ENCODE results near the gene DOP1A. TPM values are rescaled to one million over a fixed set of nuclear protein-coding genes. Genes with fewer than 3 reads are reported as not detected.
A peak's percentile ranks its signal among the peaks of the same experiment; 100 is the strongest.

The DOP1A gene
- total RNA-seq, 4 donors from 2014 or later, result 44.8 to 118 (median 53.5) TPM

DNA sequence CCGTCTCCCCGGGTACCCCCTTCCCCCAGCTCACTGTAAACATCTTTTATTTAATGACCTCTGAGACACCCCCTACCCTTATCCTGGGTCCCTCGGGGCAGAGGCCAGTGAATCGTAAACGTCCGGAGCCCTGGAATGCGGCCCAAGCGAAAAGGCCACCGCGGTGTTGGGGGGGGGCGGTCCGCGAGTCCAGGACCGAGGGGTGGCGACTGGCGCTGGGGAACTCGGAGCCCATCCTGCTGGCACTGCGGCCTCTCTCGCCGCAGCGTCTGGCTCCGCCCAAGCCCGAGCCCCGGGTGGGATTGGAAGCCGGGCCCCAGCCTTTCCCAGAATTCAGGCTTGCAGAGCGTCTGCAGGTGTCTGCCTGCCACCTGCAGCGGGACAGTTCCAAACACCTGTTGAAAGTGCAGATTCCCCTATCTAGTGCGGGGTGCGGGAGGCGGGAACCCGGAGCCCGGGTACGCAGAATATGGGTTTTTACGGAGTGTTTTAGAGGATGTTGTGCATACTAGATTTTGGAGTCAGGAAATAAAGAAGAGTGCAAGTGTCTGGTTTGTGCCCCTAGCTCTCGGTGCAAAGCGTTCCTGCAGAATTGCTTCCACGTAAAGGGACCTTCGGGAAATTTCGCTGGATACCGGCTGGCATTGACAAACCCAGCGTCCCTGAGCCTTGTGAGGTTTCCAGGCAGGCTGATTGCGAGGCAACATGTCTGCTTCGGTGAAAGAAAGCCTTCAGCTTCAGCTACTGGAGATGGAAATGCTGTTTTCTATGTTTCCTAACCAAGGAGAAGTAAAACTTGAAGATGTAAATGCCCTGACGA, 126.5 kb downstream of the DOP1A start:
- peaks cover 16% of the 10 kb centered on the region for H3K36me3 ChIP-seq
- H3K27ac ChIP-seq, result peak overlapping the region; percentile 49
- DNase-seq (ENCODE audit: low spot score in 2 of 2), result peak; percentile 77 to 80
- peak overlapping the region; percentile 96 for H3K4me3 ChIP-seq
- 3% methylated on average over 33 of the region's 44 CpGs for WGBS
- TF ChIP-seq POLR2AphosphoS5 (IDR thresholded peaks at IDR 0.05) (no peak), EP300 (IDR thresholded peaks at IDR 0.05) (no peak), POLR2A (IDR thresholded peaks at IDR 0.05) (no peak)
- TF ChIP-seq, protein P1, sequence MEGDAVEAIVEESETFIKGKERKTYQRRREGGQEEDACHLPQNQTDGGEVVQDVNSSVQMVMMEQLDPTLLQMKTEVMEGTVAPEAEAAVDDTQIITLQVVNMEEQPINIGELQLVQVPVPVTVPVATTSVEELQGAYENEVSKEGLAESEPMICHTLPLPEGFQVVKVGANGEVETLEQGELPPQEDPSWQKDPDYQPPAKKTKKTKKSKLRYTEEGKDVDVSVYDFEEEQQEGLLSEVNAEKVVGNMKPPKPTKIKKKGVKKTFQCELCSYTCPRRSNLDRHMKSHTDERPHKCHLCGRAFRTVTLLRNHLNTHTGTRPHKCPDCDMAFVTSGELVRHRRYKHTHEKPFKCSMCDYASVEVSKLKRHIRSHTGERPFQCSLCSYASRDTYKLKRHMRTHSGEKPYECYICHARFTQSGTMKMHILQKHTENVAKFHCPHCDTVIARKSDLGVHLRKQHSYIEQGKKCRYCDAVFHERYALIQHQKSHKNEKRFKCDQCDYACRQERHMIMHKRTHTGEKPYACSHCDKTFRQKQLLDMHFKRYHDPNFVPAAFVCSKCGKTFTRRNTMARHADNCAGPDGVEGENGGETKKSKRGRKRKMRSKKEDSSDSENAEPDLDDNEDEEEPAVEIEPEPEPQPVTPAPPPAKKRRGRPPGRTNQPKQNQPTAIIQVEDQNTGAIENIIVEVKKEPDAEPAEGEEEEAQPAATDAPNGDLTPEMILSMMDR (IDR thresholded peaks at IDR 0.05), result no peak
- no peaks in the 10 kb centered on the region for H3K9me3 ChIP-seq
- peaks cover 19% of the 10 kb centered on the region for H3K4me1 ChIP-seq
- H3K27me3 ChIP-seq, result no peaks in the 10 kb centered on the region

DNA sequence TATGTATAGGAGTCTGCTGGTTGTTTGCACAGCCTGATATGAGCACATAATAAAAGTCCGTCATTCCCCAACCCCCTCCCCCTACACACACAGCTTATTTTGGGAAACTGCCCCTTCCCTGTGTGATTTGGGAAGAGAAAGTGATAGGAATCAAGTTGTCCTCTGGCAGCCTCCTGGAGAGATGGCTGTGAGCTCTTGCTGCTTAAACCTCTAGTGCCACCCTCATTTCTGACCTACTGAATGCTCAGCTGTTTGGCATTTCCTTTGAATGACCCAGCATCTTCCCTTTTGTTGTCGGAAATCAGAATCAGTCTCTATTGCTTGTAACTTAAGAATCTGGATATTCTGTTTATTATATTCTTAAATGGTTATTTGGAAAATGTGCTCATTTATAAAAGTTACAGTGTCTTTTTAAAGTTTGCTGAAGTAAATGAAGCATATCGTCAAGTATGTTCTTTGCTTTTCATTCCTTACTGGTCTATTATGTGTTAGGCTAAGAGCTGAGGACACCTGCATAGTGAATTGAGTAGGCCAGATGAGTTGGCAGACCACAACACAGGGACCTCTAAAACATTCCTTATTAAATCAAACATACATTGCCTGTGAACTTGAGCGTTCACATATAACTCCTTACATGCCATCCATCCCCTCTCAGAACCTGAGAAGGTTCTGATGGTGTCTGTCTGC, 131.2 kb downstream of the DOP1A start:
- no peaks in the 10 kb centered on the region for H3K27me3 ChIP-seq
- peaks cover 16% of the 10 kb centered on the region for H3K36me3 ChIP-seq
- peaks cover 12% of the 10 kb centered on the region for H3K4me1 ChIP-seq
- DNase-seq (ENCODE audit: low spot score in 2 of 2), result no peak
- TF ChIP-seq POLR2AphosphoS5 (IDR thresholded peaks at IDR 0.05) (no peak), EP300 (IDR thresholded peaks at IDR 0.05) (no peak), POLR2A (IDR thresholded peaks at IDR 0.05) (no peak)
- TF ChIP-seq, protein P1 (IDR thresholded peaks at IDR 0.05), result no peak
- H3K9me3 ChIP-seq, result no peaks in the 10 kb centered on the region
- H3K27ac ChIP-seq, result no peak overlapping the region
- H3K4me3 ChIP-seq, result no peak overlapping the region
- WGBS, result 94% methylated on average over 4 of the region's 4 CpGs

DNA sequence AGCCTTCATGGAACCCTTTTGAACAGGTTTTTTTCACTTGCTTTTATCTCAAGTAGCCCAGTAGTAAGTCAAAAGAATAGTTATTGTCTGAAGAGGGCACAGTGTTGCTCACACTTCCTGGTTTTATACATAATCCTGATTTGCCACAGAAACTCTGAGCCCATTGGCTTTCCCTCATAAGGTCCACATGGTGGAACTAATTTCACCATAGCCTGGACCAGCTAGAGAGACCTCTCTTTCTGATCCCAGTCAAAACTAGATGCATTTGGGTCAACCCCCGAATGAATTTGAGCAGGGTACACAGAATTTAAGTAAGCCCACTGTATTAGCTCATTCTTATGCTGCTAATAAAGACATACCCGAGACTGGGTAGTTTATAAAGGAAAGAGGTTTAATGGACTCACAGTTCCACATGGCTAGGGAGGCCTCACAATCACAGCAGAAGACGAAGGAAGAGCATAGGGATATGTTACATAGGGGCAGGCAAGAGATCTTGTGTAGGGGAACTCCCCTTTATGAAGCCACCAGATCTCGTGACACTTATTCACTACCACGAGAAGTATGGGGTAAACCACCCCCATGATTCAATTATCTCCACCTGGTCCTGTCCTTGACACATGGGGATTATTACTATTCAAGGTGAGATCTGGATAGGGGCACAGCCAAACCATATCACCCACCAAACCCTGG, 131.8 kb downstream of the DOP1A start:
- H3K27ac ChIP-seq, result no peak overlapping the region
- H3K9me3 ChIP-seq, result no peaks in the 10 kb centered on the region
- no peaks in the 10 kb centered on the region for H3K27me3 ChIP-seq
- no peak overlapping the region for H3K4me3 ChIP-seq
- no peak for TF ChIP-seq POLR2A (IDR thresholded peaks at IDR 0.05)
- no peak for TF ChIP-seq POLR2AphosphoS5 (IDR thresholded peaks at IDR 0.05)
- TF ChIP-seq EP300 (IDR thresholded peaks at IDR 0.05), result no peak
- TF ChIP-seq, protein P1 (IDR thresholded peaks at IDR 0.05), result no peak
- H3K36me3 ChIP-seq, result peaks cover 16% of the 10 kb centered on the region
- DNase-seq (ENCODE audit: low spot score in 2 of 2), result no peak
- 90% methylated on average over 5 of the region's 5 CpGs for WGBS
- peaks cover 5% of the 10 kb centered on the region for H3K4me1 ChIP-seq

DNA sequence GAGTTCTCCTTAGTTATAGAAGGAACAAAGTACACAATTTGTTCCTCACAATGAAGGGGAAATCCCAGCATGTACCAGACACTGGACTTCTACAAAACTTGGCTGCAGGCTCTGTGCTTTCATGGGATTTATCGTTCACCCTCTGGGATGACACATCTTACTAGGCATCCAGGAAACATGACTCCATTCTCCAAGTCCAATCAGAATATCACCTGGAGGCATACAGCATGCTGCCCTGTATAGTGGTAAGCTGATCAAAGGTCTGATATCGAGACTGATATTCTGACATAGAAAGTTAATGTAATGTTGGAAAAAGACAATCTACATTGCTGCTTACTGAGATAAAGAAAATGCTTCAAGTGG, 132.4 kb downstream of the DOP1A start:
- Histone ChIP-seq H3K4me1 (no peaks in the 10 kb centered on the region), H3K27ac (no peak overlapping the region), H3K36me3 (peaks cover 16% of the 10 kb centered on the region), H3K4me3 (no peak overlapping the region), H3K27me3 (no peaks in the 10 kb centered on the region), H3K9me3 (no peaks in the 10 kb centered on the region)
- no peak for DNase-seq (ENCODE audit: low spot score in 2 of 2)
- no peak for TF ChIP-seq EP300 (IDR thresholded peaks at IDR 0.05)
- no peak for TF ChIP-seq POLR2A (IDR thresholded peaks at IDR 0.05)
- TF ChIP-seq, protein P1 (IDR thresholded peaks at IDR 0.05), result no peak
- no peak for TF ChIP-seq POLR2AphosphoS5 (IDR thresholded peaks at IDR 0.05)
- 51% methylated on average over 2 of the region's 2 CpGs for WGBS

DNA sequence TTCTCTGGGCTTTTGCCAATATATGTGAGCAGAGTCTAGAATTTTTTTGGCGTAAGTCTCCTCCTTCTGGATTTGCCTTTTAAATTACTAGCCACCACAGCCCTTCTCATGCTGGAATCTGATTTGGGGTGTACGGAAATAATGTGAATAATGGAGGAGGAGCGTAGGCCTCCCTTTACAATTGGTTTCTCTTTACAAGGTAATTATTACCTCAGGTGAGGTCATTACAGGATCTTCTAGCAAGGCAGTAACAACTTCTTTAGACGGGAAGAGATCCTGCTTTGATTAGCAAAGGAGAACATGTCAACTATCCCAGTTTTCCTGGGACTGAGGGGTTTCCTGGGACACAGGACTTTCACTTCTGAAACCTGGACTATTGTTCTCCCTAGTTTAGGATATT, 134.6 kb downstream of the DOP1A start:
- H3K9me3 ChIP-seq, result no peaks in the 10 kb centered on the region
- H3K27me3 ChIP-seq, result no peaks in the 10 kb centered on the region
- H3K36me3 ChIP-seq, result peaks cover 8% of the 10 kb centered on the region
- no peak overlapping the region for H3K4me3 ChIP-seq
- TF ChIP-seq POLR2AphosphoS5 (IDR thresholded peaks at IDR 0.05) (no peak), POLR2A (IDR thresholded peaks at IDR 0.05) (no peak), EP300 (IDR thresholded peaks at IDR 0.05) (no peak)
- TF ChIP-seq, protein P1 (IDR thresholded peaks at IDR 0.05), result no peak
- H3K4me1 ChIP-seq, result no peaks in the 10 kb centered on the region
- 77% methylated on average over 4 of the region's 4 CpGs for WGBS
- no peak for DNase-seq (ENCODE audit: low spot score in 2 of 2)
- no peak overlapping the region for H3K27ac ChIP-seq
